KG1 (cell line): Measurements from ENCODE around the gene IL22.

Source experiments
- DNase-seq: peaks from one replicate; lab custom pipeline; 2025; lab: John Stamatoyannopoulos, UW

Gene IL22, protein sequence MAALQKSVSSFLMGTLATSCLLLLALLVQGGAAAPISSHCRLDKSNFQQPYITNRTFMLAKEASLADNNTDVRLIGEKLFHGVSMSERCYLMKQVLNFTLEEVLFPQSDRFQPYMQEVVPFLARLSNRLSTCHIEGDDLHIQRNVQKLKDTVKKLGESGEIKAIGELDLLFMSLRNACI

DNA sequence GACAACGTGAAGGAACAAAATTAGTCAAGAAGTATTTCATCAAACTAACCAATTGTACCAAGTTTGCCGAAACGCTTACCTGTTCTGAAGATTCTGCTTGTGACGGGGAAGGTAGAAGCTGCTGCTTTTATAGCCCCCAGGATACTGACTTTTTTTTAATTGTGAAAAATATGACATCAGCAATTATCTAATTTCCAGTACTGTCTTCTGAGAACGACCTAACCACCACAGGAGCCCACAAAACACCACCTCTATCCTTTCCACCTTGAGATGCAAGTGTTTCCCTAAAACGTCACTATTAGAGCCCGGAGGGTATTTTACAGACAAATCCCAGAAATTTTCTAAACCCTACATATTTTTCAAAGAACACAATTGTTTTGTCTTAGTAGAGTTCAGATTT is at the start of gene IL22:
IL22 (minus strand) TSS at position 101 of the 400 bp plus-strand sequence. CDS start 156 bp downstream, outside the sequence.
- DNase-seq: no peak

- no peak for DNase-seq
These were observed 44.5 kb upstream of the IL22 start for GRCh38 chr12:68297929-68298328.

DNA sequence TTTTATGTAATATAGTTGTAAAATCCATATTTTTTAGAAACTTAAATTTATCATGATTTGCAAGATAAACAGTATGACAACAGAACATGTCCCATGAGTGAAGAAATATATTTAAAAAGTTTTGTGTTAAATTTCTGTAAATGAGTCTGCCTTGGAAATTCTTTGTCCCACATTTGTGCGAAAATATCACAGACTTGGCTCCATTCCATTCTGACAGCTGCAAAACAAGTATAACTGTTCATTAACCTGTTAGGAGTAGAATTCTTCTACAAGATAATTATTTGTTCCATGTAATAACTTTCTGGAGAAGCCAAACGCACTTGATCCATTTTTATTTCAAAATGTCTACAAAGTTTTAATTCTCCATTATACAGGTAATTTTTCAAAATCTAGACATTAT is 40.8 kb upstream of the IL22 start:
- DNase-seq: no peak

DNA sequence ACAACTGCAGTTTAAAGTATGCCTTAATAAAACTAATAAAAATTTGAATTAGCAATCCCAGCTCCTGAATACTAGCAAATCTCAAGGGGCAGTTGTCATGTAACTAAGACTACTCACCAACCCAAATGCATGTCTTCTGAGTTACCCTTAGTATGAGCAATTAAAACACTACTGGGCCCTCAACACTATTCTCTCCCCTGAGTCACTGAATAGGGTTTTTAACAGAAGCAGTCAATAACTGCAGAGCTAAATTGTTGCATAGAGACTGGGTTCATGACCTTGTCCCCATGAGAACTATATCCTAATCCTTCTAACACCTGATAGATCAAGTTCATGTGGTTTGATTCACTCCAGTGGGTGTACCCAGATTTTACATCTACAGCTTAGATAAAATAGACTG is 39.9 kb upstream of the IL22 start:
- no peak for DNase-seq

DNA sequence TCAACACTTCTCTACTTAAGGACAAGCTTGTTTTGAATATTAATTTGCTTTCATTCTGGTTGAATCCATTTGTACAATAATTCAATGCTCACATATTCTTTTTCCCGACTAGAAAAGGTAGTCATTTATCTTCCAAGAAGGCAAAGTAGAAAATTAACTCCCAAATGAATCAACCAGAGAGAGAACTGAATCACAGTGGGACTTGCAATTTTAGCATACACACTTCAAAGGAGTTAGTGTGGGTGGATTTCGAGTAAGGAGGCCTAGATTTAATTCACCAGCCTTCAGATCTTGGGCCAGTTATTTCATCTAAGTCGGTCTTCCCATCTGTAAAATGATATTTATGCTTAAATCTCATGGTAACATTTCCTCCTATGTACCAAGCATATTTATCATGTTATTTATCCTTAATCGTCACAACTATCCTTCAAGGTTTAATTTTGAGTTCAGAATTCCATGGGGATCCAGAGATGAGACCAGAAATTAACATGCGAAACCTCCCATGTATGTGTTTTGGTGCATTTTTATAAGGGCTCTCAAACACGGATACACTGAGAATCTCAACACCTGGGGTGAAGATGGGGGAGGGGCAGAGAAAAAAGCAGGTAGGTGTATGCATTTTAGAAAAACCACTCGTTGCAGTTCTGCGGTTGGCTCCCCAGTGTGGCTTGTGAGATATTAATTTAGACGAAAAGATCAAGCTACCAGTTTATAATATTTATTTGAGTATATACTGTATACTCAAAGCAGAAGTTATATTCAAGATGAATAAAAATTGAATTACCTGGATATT is 38.9 kb upstream of the IL22 start:
- no peak for DNase-seq

DNA sequence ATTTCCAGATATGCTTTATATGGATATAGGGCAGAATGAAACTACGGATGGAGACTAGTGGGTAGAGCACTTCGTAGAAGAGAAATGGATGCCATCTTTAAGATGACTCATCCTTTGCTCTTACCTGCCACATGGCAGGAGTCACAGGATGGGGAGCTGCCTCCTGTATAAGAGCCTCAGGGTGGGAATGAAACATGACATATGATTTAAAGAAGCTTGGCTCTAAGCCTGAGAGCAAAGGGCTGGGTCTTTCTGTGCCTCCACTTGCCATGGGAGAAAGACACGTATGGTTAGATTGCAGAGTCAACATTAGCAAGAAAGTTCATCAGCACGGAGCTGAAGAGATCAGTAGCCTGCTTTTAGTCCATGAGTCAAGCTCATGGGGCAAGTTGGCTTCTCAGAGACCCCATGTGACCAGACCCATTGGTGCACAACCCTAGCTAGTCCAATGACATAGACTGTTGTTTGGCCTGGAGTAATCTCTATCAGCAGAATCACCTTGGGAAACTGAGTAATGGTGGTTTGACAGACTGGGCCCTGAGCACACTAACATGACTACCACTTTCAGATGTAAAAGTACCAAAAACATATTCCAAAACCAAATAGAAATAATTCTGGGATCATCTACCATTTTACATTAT is 38.1 kb upstream of the IL22 start:
- DNase-seq: no peak

GRCh38 chr12:68290126-68290525 is 36.7 kb upstream of the IL22 start:
- no peak for DNase-seq

- no peak for DNase-seq
These were observed 33.7 kb upstream of the IL22 start for GRCh38 chr12:68287106-68287505.

- DNase-seq: no peak
These were observed 33.0 kb upstream of the IL22 start for GRCh38 chr12:68286396-68286795.

DNA sequence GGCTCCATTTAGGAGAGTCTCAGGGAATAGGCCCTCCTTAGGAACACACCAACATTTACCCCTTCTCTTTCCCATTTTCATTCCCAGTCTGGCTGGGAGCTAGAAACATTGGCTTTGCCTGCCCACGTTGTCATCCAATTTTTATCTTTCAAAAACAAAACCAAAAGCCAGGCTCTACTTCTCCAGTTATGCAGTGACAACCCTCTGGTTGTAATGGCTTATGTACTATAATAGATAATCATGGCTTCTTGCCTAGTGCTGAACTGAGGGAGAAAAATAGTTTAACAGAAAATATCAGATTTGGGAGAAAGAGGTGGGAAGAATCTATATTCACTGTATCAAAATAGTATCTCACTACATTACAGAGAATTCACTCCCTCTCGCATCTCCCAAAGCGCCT is 32.1 kb upstream of the IL22 start:
- no peak for DNase-seq

DNA sequence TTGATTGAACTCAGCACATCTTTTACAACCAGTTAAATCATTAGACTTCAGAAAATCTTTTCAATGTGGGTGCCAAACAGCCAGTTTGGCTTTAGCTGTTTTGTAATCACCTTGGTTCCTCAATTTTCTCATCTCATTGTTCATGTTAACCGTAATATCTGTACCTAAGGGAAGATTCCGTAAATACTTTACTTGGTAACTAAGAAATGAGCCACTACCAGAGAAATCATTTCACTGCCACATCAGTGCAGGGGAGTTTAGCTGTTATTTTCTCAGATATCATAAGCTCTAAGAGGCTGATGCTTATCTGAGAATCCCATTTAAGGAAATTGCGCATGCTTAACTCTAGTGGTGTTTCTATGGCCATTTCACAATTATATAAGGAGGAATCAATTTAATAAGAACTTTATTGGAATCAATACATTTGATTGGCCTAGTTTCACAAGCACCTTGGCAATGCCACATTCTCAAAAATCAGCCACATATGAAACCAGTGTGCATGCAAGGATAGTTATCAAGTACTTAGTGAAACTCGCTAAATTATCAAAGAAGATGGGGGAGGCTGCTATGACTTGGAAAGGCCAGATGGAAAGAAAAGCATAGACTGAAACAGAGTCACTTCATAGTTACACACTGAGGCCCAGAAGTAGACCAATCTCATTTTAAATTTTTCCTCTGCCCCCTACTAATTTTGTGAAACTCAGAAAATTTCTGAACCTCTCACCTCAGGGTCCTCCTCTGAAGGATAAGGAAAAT is 28.1 kb upstream of the IL22 start:
- DNase-seq: no peak

DNA sequence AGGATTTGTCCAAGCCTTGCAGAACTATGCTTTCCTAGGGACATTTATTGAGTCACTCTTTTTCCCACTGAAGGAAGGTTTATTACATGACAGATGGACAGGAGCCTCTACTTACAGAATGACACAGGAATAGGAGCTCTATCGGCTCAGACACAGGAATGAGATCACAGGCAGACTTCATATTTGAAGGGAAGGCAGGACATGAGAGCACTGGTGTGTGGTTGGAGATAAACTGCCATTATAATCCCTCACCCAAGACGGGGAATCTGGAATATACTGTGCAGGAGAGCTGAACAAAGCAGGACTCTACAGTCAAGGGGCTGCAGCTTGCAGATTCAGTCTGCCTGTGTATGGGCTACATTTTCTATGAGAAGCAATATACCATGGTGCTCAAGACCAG is 26.8 kb upstream of the IL22 start:
- no peak for DNase-seq

DNA sequence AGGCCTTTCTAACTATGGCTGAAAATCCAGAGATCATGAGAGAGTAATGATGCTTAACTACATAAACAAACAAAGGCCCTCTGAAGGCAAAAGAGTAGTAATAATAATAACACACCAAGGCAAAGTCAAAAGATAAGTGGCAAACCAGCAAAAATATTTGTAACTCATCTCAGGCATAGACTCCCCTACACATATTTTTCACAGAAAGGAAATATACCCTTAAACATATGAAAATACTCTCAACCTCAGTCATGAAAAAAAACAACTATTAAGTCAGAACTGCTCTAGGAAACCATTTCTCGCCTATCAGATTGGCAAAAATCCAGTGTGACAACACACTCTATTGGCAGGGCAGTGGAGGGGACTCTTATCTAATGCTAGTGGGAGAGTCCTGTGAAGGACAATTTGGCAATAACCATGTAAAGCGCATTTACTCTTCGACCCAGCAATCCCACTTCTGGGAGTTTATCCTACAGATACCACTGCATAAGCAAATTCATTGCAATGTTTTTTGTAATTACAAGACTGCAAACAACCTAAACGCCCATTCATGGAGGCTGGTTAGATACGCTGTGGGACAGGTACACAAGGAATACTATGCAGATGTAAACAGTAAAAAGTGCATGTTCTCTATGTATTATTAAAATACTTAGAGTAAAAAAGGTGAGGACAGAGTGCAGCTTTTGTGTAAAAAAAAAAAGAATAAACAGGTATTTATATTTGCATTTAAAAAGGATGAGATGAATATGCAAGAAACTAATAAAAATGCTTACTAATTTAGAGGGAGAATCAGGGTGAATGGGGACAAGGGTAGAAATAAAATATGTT is 26.0 kb upstream of the IL22 start:
- no peak for DNase-seq

- no peak for DNase-seq
These were observed 23.1 kb upstream of the IL22 start for GRCh38 chr12:68276402-68276930.

GRCh38 chr12:68272732-68273131 is 19.3 kb upstream of the IL22 start:
- no peak for DNase-seq

GRCh38 chr12:68271346-68271745 is 17.9 kb upstream of the IL22 start:
- DNase-seq: no peak

GRCh38 chr12:68270358-68270757 is 17.0 kb upstream of the IL22 start:
- no peak for DNase-seq

GRCh38 chr12:68269779-68270178 is 16.4 kb upstream of the IL22 start:
- no peak for DNase-seq

GRCh38 chr12:68268967-68269366 is 15.6 kb upstream of the IL22 start:
- DNase-seq: no peak

DNA sequence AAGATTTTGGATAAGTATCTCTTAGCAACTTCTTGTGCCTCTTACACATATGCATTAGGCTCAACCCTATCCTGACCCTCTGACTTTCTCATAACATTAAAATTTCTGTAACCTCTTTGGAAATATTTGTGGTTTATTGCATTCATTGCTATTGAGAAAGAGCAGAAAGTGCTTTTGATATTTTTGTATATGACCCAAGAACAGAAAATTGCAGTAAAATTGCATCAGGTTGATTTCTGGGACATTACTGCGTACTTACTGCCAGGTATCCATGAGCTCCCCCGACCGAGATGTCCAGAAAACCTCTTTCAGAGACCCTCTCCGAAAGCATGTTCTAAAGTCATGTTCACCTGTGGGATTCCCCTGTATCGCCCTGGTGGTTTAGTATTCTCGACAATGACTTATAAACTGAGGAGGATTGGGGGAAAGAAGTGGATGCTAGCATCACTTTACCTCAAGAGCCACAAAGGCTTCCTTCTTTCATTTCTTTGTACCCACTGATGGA is 14.5 kb upstream of the IL22 start:
- no peak for DNase-seq

DNA sequence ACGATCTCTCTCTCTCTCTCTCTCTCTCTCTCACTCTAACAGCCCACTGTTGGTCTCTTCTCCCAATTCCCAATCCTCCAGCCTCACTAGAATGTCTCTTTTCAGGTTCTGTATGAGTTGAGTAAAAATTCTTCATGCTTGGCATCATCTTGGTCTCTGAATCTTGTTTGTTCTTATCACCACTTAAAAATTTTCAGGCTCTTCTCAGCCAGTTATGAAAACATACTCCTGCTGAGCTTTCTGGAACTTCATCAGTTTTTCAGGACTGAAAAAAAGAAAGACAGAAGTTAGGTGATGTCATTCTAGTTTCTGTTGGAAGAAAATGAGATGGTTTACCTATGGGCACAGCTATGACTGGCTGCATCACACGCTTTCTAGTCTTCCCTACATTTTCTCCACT is 11.5 kb upstream of the IL22 start:
- no peak for DNase-seq
